ENCODE data around the gene COL8A1. TPM values are rescaled to one million over a fixed set of nuclear protein-coding genes. Genes with fewer than 3 reads are reported as not detected.
A peak's percentile ranks its signal among the peaks of the same experiment; 100 is the strongest.

Gene COL8A1
- total RNA-seq, 3 donors from 2014 or later = 0.11 TPM; not detected in 2

GRCh38 chr3:99758502-99759177 lies 120.2 kb downstream of the COL8A1 start:
- ATAC-seq (no peak), DNase-seq (no peak)
- no peak overlapping the region for H3K4me3 Mint-ChIP-seq
- peaks cover 12% of the 10 kb centered on the region for H3K27me3 Mint-ChIP-seq (ENCODE audit: low read depth)
- H3K4me1 Mint-ChIP-seq (ENCODE audit: low read depth) = no peaks in the 10 kb centered on the region
- H3K36me3 Mint-ChIP-seq (ENCODE audit: insufficient read depth) = no peaks in the 10 kb centered on the region
- H3K9me3 Mint-ChIP-seq = no peaks in the 10 kb centered on the region

GRCh38 chr3:99760031-99760430 lies 121.6 kb downstream of the COL8A1 start:
- no peak for DNase-seq

GRCh38 chr3:99760629-99761028 lies 122.2 kb downstream of the COL8A1 start:
- Mint-ChIP-seq H3K9me3 (no peaks in the 10 kb centered on the region), H3K36me3 (ENCODE audit: insufficient read depth) (no peaks in the 10 kb centered on the region), H3K4me1 (ENCODE audit: low read depth) (no peaks in the 10 kb centered on the region), H3K27me3 (ENCODE audit: low read depth) (peaks cover 13% of the 10 kb centered on the region), H3K4me3 (no peak overlapping the region)
- DNase-seq = no peak
- no peak for ATAC-seq

More at GRCh38 chr3:99760031-99760430, 121.6 kb downstream of the COL8A1 start:
- no peak for ATAC-seq
- Mint-ChIP-seq H3K27me3 (ENCODE audit: low read depth) (peaks cover 14% of the 10 kb centered on the region), H3K9me3 (no peaks in the 10 kb centered on the region), H3K4me1 (ENCODE audit: low read depth) (no peaks in the 10 kb centered on the region), H3K36me3 (ENCODE audit: insufficient read depth) (no peaks in the 10 kb centered on the region), H3K4me3 (no peak overlapping the region)

GRCh38 chr3:99761415-99762165 lies 123.2 kb downstream of the COL8A1 start:
- Mint-ChIP-seq H3K27me3 (ENCODE audit: low read depth) (peaks cover 13% of the 10 kb centered on the region), H3K36me3 (ENCODE audit: insufficient read depth) (no peaks in the 10 kb centered on the region), H3K4me3 (no peak overlapping the region), H3K9me3 (no peaks in the 10 kb centered on the region), H3K4me1 (ENCODE audit: low read depth) (no peaks in the 10 kb centered on the region)
- ATAC-seq (no peak), DNase-seq (no peak)

GRCh38 chr3:99762901-99763300 lies 124.5 kb downstream of the COL8A1 start:
- DNase-seq = no peak
- no peaks in the 10 kb centered on the region for H3K4me1 Mint-ChIP-seq (ENCODE audit: low read depth)
- H3K36me3 Mint-ChIP-seq (ENCODE audit: insufficient read depth) = no peaks in the 10 kb centered on the region
- no peak for ATAC-seq
- no peak overlapping the region for H3K4me3 Mint-ChIP-seq
- H3K27me3 Mint-ChIP-seq (ENCODE audit: low read depth) = peaks cover 15% of the 10 kb centered on the region
- H3K9me3 Mint-ChIP-seq = no peaks in the 10 kb centered on the region

- Mint-ChIP-seq H3K27me3 (ENCODE audit: low read depth) (peaks cover 11% of the 10 kb centered on the region), H3K36me3 (ENCODE audit: insufficient read depth) (no peaks in the 10 kb centered on the region), H3K4me3 (no peak overlapping the region), H3K4me1 (ENCODE audit: low read depth) (no peaks in the 10 kb centered on the region), H3K9me3 (no peaks in the 10 kb centered on the region)
- ATAC-seq = no peak
- DNase-seq = no peak
Observed at GRCh38 chr3:99764377-99764776, 126.0 kb downstream of the COL8A1 start.

- Mint-ChIP-seq H3K9me3 (no peaks in the 10 kb centered on the region), H3K27me3 (ENCODE audit: low read depth) (peaks cover 14% of the 10 kb centered on the region), H3K36me3 (ENCODE audit: insufficient read depth) (no peaks in the 10 kb centered on the region), H3K4me3 (no peak overlapping the region), H3K4me1 (ENCODE audit: low read depth) (no peaks in the 10 kb centered on the region)
- DNase-seq (no peak), ATAC-seq (no peak)
Observed at GRCh38 chr3:99765042-99765942, 126.9 kb downstream of the COL8A1 start.

GRCh38 chr3:99767291-99767690 lies 128.9 kb downstream of the COL8A1 start:
- no peak overlapping the region for H3K4me3 Mint-ChIP-seq
- no peaks in the 10 kb centered on the region for H3K36me3 Mint-ChIP-seq (ENCODE audit: insufficient read depth)
- DNase-seq (no peak), ATAC-seq (no peak)
- no peaks in the 10 kb centered on the region for H3K4me1 Mint-ChIP-seq (ENCODE audit: low read depth)
- peaks cover 10% of the 10 kb centered on the region for H3K27me3 Mint-ChIP-seq (ENCODE audit: low read depth)
- H3K9me3 Mint-ChIP-seq = no peaks in the 10 kb centered on the region

GRCh38 chr3:99768126-99768525 lies 129.7 kb downstream of the COL8A1 start:
- no peak for ATAC-seq
- no peaks in the 10 kb centered on the region for H3K36me3 Mint-ChIP-seq (ENCODE audit: insufficient read depth)
- no peaks in the 10 kb centered on the region for H3K4me1 Mint-ChIP-seq (ENCODE audit: low read depth)
- no peaks in the 10 kb centered on the region for H3K9me3 Mint-ChIP-seq
- H3K4me3 Mint-ChIP-seq = no peak overlapping the region
- H3K27me3 Mint-ChIP-seq (ENCODE audit: low read depth) = peaks cover 7% of the 10 kb centered on the region
- no peak for DNase-seq

GRCh38 chr3:99768808-99769501 lies 130.6 kb downstream of the COL8A1 start:
- no peak for ATAC-seq
- H3K4me3 Mint-ChIP-seq = no peak overlapping the region
- DNase-seq = no peak
- no peaks in the 10 kb centered on the region for H3K36me3 Mint-ChIP-seq (ENCODE audit: insufficient read depth)
- H3K27me3 Mint-ChIP-seq (ENCODE audit: low read depth) = peaks cover 7% of the 10 kb centered on the region
- H3K4me1 Mint-ChIP-seq (ENCODE audit: low read depth) = no peaks in the 10 kb centered on the region
- no peaks in the 10 kb centered on the region for H3K9me3 Mint-ChIP-seq

- Mint-ChIP-seq H3K27me3 (ENCODE audit: low read depth) (peaks cover 5% of the 10 kb centered on the region), H3K36me3 (ENCODE audit: insufficient read depth) (no peaks in the 10 kb centered on the region), H3K9me3 (no peaks in the 10 kb centered on the region), H3K4me3 (no peak overlapping the region), H3K4me1 (ENCODE audit: low read depth) (no peaks in the 10 kb centered on the region)
- DNase-seq (no peak), ATAC-seq (no peak)
Observed at GRCh38 chr3:99772171-99772570, 133.8 kb downstream of the COL8A1 start.

GRCh38 chr3:99772671-99773070 lies 134.3 kb downstream of the COL8A1 start:
- no peak for DNase-seq
- H3K9me3 Mint-ChIP-seq = no peaks in the 10 kb centered on the region
- no peaks in the 10 kb centered on the region for H3K4me1 Mint-ChIP-seq (ENCODE audit: low read depth)
- no peak for ATAC-seq
- peaks cover 7% of the 10 kb centered on the region for H3K27me3 Mint-ChIP-seq (ENCODE audit: low read depth)
- H3K4me3 Mint-ChIP-seq = no peak overlapping the region
- no peaks in the 10 kb centered on the region for H3K36me3 Mint-ChIP-seq (ENCODE audit: insufficient read depth)

- DNase-seq (no peak), ATAC-seq (peak; percentile 46 to 77)
- Mint-ChIP-seq H3K9me3 (no peaks in the 10 kb centered on the region), H3K4me3 (no peak overlapping the region), H3K4me1 (ENCODE audit: low read depth) (no peaks in the 10 kb centered on the region), H3K36me3 (ENCODE audit: insufficient read depth) (no peaks in the 10 kb centered on the region), H3K27me3 (ENCODE audit: low read depth) (peaks cover 7% of the 10 kb centered on the region)
Observed at GRCh38 chr3:99774467-99774866, 136.1 kb downstream of the COL8A1 start.

Measured in activated T-cell treated with anti-CD3 and anti-CD28 coated beads, Interleukin-2, amount 50 U/mL, for 4 hours (primary cell).